Glomerular visceral epithelial cell (primary cell): ENCODE results near the gene SNRPF.
A peak's percentile ranks its signal among the peaks of the same experiment; 100 is the strongest.
"Not testable (repeated sequence)": the region's sequence is repeated elsewhere in the genome, so short reads cannot be mapped to it uniquely, and the experiment has no call there.

Experiments
- DNase-seq: peaks from one replicate; pipeline ENCODE4 v3.0.0-alpha.2; 2016; ENCODE audit errors: extremely low spot score

The SNRPF gene

DNA sequence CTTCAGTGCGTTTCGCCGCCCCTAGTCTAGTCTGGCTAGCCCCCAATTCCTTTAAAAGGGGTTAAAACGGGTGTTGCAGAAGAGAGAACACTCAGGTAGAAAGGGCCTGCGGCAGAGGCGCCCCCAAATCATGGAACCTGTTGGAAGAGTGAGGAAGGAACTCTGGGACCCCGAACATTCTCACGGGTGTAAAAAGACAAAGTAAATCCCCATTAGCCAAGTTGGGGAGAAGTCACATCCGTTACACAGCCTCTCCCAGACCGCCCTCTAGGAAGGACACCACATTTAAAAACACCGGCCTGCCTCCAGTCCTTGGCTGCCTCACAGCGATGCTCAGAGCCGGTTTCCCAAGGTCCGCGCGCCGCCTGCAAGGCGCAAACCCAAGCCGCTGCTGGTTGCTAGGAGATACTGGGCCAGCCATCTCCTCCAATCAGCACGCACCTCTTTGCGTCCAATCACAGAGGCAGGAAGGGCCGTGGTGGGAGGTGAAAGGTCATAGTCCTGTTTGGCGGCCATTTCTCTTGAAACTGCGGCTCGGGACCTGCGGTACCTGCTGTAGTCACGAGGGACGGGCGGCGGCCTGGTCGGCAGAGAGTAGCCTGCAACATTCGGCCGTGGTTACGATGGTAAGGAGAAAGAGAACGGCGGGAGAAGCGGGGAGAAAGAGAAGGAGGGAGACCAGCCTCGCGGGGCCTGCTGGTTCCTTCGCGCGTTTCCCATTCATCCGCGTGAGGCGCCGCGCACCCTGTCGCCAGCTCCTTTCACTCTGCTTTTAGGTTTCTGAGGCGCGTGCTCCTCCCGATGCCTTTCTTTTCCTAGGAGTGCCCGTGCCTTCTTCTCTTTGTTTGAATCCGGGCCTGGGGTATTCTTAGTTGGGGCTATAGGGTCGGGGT is at the start of gene SNRPF:
TSS of gene SNRPF (plus strand) at position 502 of the 893 bp plus-strand sequence. CDS start at position 624, 122 bp downstream.
- peak; percentile 95 for DNase-seq

DNA sequence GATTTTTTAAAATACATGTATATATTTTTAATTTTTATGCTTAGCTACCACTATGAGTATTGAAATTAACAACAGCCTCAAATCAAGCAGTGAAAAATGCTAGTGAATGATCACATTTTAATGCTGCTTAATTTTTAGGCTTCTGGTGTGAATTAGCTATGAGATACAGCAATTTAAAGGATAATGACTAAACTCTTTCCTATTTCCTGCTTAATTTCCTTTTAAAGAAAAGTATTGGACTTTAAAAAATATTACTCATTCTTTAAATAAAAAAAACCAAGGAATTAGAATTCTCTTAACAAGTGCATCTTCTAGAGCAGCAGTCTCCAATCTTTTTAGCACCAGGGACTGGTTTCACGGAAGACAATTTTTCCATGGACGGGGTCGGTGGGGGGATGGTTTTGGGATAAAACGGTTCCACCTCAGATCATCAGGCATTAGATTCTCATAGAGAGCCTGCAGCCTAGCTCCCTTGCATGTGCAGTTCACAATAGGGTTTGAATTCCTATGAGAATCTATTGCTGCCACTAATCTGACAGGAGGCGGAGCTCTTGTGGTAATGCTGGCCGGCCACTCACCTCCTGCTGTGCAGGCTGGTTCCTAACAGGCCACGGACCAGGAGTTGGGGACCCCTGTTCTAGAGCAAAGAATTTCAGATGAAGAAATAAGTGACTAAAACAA is 49.6 kb upstream of the SNRPF start:
- no peak for DNase-seq

DNA sequence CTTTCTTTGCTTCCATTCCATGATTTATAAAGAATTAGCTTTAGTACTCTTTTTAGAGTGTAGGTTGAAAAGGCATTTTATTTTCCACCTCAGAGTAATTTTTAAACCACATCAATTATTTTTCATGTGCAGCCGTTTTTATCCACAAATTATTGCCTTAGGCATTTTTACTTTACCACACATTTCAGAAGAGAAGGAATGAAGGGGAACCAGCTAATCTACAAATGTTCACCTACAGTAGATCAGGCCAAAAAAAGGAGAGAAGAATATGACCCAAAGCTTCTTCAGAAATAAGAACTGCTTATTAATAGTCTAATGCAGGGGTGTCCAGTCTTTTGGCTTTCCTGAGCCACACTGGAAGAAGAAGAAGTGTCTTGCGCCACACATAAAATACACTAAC is 48.3 kb upstream of the SNRPF start:
- no peak for DNase-seq

DNA sequence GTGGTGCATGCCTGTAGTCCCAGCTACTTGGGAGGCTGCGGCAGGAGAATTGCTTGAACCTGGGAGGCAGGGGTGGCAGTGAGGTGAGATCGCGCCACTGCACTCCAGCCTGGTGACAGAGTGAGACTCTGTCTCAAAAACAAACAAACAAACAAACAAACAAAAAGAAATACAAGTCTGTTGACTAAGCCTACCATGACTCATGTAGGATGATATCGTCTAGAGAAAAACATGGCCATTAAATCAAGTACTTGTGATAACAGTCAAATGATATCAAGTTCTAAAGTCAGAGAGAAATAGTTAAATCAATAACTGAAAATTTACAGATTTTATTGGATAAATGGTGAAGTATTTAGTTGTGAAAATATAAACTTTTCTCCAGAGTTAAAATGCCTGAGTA is 46.6 kb upstream of the SNRPF start:
- not testable (repeated sequence) for DNase-seq

DNA sequence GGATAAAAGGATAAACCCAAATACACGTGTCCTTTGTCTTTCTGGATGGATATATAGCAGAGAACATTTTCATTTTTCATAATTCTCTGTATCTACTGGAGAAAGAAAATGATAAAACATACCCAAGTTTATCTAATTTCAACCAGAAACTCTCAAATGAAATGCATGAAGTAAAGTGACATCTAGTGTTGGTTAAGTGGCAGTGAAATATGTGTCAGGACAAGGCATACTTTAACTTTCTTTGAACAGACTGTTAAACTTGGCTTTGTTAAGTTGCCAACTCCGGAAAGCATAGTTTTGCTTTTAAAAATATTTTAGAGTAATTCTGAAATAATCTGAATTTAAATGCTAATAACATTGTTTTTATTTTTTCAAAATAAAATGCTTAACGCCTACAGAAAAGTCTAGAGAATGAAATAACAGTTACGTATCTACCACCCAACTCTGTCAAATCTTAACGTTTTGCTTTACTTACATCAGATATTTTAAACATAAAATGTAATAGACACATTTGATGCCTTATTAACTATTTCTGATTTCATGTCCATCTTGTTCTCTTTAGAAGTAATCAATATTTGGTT is 43.0 kb upstream of the SNRPF start:
- DNase-seq, result no peak

DNA sequence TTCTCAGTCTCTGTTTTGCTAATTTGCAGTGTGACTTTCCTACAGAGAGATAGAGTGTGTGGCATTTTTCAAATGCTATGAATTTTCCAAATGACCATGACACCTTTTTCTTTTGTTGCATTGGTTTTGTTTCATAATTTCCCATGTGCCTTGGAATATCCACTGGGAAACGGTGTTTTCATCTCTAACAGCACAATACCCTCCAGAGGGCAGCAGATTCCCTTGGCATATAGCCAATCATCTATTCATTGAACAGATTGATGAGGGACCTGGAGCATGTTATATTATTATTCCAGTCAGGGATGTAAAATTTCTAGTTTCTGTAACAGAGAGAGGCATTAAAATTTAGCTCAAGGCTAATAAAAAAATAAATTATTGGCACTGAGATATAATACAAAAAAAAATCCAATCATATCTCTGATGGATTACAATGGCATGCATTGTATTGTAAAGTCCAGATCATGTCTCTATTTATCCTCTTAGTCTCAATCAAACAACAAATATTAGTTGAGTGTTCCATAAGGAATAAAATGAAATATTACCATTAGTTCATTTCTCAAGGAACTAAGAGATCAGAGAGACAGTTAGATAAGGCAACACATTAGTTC is 38.6 kb upstream of the SNRPF start:
- peak; percentile 51 for DNase-seq

DNA sequence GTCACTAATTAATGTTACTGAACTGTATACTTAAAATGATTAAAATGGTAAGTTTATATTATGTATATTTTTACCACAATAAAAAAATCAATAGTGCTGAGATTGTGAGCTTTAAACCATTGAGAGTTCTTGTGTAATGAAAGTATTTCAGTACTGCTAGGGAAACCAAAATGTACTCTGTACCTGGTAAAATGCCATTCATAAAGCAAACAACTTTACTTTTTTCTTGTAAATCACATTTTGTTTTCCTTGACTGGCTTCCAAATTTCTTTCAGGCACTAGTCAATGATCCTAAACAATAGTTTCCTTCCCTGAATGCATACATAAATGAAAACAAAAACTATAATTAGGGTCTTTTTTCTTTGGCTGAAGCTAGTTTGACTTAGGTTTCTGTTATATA is 29.4 kb upstream of the SNRPF start:
- no peak for DNase-seq

DNA sequence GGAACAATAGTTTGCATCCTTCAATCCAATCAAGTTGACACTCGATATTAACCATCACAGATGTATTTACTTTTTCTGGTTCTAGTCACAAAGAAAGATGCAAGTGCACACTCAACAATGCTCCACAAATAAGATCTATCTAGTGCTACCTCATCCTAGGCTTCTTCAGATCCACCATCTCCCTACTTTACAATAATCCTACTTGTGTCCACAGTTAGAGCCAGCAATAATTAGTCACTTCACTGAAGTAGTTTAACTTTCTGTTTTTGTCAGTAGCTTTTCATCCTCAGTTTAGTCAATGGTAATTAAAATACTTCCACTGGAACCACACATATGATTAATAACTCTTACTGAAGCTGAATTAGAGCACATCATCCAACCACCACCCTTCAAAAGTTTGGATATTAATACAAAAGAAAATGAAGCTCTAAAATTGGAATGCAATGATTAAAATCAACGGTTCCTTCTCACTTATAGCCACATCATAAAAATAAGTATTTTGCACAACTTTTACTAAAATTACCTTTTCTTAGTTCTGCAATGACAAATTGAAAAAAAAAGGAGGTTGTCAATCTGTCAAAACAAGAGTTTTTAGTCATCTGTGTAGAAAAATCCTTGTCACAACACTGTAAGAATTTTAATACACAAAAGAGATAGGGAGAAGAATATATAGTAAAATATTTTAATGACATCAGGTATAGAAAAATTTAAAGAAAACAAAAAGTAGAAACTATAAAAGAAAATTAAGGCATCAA is 28.2 kb upstream of the SNRPF start:
- DNase-seq, result no peak

DNA sequence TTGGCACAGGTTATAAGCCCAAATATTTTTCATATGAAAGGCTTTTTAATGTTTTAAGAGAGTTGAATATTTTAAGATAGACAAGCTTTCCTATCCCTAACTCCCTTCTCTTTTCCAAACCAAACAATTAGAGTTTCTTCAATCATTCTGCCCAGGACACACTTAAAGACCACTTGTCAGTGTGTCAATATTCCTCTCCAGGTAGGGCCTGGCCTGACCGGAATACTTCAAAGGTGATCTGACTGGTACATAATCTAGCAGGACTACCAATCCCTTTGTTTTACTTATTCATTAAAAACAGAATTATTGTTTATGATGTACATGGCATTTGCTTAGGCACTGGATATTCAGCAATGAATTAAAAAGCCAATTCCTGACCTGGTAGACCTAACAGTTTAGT is 24.2 kb upstream of the SNRPF start:
- DNase-seq, result no peak

DNA sequence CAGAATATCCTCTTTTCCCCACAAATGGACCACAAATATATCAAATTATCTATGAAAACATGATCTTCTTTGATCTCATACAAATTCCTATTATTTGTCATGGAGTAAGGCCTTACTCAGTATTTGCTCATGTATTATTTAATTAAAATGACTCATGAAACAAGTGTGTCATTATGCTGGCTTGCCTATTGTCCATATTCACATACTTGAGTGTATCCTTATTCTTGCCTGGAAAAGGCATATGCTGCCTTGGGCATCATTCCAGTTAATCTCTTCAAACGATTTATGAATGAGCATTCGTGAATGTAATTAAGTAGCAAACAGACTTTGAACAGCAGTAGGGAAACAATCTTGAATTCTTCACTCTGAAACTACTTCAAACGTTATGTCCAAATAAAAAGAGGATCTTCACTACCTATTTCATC is 22.6 kb upstream of the SNRPF start:
- no peak for DNase-seq

DNA sequence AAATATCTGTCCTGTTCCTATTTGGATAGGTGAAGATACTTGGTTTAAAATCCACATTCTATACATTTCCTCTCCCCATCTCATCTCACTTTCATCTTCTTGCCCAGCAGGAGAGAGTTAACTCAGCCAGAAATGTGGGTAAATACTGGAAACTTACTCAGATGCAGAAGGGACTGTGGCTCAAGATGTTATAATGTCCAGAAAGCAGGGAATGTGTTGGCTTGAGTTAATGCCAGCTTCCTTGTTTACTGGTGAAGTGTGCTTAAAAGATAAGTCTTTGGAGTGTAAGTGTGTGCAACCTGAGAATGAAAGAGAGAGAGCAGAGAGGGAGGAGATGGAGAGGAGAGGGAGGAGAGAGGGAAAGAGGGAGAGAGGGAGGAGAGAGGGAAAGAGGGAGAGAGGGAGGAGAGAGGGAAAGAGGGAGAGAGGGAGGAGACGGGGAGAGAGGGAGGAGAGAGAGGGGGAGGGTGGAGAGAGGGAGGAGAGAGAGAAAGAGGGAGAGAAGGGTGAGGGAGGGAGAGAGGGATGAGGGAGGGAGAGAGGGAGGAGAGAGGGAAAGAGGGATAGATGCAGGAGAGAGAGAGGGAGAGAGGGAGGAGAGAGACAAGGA is 22.0 kb upstream of the SNRPF start:
- DNase-seq, result no peak

DNA sequence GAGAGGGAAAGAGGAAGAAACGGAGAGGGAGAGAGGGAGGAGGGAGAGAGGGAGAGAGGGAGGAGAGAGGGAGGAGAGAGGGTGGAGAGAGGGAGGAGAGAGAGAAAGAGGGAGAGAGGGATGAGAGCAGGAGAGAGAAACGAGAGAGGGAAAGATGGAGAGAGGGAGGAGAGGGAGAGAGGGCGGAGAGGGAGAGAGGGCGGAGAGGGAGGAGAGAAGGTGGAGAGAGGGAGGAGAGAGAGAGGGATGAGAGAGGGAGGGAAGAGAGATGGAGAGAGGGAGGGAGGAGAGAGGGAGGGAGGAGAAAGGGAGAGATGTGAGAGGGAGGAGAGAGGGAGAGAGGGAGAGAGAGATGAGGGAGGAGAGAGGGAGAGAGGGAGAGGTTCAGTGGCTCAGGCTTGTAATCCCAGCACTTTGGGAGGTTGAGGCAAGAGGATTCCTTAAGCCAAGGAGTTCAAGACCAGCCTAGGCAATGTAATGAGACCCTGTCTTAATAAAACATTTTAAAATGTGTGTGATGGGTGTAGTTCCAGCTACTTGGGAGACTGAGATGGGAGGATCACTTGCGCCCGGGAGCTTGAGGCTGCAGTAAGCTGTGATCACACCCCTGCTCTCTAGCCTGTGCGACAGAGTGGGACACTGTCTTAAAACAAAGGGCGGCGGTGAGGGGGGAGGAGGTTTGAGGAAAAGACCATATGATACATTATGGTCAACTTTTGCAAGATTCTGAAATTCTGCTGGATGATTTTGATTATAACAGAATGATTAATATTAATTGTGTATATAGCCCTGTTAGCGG is 21.3 kb upstream of the SNRPF start:
- no peak for DNase-seq

DNA sequence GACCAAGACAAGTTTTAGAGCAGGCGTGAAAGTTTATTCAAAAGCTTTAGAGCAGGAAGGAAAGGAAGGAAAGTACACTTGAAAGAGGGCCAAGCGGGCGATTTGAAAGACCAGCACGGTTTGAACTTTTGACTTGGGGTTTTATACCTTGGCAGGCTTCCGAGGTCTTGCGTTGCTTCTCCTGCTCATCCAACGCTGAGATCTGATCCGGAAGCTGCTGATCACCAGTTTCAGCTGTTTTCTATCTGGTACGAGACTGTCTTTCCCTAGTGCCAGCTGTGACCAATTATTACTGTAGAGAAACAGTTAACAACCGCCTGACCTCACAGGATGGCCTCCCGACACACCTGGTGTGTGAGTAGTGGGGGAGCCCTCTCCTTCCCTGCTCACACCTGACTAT is 20.6 kb upstream of the SNRPF start:
- peak; percentile 69 for DNase-seq

DNA sequence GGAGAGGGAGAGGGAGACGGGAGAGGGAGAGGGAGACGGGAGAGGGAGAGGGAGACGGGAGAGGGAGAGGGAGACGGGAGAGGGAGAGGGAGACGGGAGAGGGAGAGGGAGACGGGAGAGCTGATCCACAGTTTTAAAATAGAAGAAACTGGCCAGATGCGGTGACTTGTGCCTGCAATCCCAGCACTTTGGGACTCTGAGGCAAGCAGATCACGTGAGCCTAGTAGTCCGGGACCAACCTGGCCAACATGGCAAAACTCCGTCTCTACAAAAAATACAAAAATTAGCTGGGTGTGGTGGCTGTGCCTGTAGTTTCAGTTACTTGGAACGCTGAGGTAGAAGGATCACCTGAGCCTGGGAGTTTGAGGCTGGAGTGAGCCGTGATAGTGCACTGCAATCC is 16.3 kb upstream of the SNRPF start:
- not testable (repeated sequence) for DNase-seq

DNA sequence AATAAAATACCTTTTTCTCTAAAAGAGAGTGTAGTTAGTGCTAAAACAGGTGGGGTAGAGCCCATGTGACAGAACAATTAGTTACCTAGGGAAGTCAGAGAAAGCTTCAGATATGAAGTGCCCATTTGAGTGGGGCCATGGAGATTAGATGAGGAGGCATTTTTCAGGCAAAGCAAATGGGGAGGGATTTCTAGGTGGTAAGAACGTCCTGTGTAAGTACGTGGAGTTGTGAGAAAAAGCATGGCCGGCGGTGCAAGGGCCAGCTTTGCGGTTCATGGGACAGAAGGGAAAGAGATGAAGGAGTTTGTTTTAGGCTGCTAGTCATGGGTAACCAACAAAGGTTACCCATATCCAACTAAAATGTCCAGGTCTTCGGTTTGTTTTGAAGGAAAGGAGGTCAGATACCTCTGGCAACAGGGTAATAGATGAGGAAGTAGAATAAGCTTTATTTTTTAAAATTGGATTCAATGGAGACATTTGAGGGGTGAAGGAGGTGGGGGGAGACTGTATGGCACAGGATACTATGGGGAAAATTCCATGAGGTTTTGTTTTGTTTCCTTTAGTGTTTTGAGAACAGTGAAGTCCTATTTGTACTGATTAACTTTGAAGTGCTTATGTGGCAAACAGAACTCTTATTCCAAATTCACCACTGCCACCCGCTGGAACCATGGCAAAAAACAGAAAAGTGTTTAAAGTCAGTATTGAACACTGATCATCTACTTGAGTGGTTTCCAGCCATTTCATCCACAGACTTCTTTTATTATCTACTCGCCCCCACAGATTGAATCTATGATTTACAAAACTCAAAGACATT is 10.0 kb upstream of the SNRPF start:
- DNase-seq, result peak; percentile 47

DNA sequence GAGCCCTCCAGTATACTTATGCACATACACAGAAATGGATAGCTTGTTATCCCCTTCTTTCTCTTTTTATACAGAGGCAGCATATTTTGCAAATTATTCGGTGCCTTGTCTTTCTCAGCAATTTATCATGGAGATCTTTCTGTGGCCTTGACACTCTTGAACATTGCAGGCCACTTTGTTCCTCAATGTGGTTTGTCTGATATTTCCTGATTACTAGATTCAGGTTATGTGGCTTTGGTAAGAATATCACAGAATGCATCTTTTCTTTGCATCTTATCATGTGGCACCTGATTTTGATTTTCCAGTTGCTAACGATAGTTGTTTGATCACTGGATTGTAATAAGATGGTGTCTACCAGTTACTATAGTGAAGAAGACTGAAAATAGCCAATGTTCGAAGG is 7.1 kb upstream of the SNRPF start:
- no peak for DNase-seq

DNA sequence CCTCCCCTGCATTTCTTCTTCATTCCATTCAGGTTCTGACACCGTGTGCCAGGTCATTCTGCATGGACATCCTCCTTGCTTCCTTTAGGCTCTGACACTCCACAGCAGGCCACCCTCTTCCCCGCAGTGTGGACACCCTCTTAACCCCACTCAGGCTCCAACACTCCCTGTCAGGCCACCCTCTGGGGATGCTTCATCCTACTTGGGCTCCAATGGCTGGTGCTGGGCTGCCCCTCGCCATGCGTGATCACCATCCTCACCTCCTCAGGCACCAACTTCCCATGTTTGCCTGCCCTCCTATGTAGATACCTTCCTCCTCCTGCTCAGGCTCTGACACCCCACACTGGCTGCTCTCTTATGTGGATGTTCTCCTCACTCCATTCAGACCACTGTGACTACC is 6.6 kb upstream of the SNRPF start:
- no peak for DNase-seq

DNA sequence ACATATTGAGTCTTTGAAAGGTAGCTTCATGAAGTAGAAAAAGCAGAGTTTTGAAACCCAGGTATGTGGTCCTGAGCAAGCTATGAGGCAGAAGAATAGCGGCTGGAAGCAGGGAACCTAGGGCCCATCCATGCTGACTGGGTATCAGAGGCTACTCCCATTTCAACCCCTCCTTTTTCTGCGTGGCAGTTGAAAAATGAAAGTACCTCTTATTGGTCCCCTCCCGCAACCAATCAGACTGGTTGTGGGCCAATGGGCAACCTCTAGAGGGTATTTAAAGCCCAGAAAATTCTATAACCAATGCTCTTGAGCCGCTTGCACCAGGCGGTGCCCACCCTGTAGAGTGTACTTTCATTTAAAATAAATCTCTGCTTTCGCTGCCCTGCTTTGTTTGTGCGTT is 1.6 kb upstream of the SNRPF start:
- no peak for DNase-seq

DNA sequence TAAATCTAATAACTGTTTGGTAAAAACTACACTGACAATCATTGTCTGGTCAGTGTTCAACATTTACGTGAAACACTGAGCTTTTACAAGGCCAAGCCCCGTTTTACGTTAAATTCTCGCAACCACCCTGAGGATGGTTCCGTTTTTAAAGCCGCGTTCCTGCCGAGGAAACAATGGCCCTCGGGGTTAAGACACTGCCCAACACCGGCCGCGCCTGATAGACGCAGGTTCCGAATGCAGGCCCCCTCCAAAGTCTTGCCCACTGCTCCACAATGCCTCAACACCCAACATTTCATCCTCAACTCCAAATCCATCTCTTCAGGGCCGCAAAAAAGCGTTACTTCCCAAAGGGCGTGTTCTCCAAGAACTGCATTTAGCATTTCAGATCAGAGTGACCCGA is 953 bp upstream of the SNRPF start:
- no peak for DNase-seq
